Embryonic facial prominence (tissue), 1 donor: ENCODE data around the gene ZNF438.

Experiments
- DNase-seq: peaks from one replicate; pipeline ENCODE4 v3.0.0-alpha.2; 2016; ENCODE audit errors: extremely low spot score

The ZNF438 gene

DNA sequence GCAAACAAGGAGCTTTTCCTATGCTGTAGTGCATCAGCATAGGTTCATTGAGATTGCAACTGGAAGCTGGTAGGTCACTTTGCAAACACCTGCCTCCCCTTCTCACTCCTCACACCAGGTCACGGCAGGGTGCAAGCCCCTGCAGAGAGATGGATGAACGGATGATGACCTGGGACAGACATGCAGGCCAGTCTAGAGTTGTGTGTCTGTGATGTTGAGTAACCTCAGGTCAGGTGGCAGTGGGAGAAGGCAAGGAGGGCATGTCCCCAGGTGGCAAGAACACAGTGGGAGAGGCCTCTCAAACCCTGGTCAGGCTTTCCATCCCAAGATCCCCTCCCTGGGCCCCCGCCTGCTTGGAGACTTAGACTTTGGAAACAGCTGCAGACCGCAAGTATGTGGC lies 205.0 kb downstream of the ZNF438 start:
- no peak for DNase-seq

DNA sequence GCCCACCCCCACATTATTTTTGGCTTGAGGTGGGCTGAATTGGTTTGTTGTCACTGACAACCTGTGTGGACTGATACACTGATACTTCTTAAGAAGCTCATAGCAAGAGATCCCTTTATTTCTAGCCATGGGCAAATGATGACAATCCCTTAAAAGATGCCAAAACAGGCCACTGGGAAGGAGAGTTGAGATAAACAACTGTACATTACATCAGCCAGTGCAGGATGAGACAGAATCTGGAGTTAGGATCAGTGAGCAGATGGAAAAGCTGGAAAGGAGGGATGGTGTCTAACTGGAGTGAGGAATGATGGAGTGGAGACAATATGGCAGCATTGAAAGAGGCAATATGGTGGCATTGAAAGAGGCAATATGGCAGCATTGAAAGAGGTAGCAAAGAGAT lies 206.2 kb downstream of the ZNF438 start:
- no peak for DNase-seq

DNA sequence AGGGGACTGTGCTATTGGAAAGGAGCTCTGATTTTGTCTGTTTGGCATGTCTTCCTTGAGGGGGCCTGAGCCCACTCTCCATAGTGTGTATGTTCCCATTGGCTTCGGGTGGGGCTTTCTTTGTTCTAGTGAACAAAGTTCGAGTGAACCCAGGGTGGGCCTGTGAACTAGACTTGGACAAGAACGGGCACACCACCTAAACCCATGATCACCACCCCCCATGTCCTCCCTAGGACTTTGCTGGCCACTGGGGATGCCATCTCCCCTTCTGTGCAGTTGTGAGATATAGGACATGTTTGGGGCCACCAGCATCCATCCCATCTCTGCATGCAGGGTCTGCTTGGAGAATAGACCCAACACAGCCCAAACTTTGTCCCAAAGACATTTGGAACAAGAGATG lies 206.6 kb downstream of the ZNF438 start:
- no peak for DNase-seq

DNA sequence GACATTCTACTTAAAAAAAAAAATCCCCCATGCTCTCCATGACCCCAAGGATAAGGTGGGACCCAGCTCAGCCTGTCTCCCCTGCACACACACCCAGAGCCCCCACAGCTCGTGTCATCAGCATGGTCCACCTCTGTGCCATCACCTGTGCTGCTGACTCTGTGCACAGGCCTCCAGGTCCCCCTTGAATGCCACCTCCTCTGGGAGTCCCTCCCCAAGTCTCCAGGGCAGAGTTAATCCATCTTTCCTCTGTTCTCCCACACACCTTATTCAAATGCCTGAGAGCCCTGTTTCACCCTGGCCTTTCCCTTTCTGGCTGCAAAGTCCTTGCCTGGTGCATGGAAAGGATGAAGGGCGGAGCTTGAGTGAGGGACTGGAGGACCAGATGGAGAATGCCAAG lies 208.0 kb downstream of the ZNF438 start:
- no peak for DNase-seq

DNA sequence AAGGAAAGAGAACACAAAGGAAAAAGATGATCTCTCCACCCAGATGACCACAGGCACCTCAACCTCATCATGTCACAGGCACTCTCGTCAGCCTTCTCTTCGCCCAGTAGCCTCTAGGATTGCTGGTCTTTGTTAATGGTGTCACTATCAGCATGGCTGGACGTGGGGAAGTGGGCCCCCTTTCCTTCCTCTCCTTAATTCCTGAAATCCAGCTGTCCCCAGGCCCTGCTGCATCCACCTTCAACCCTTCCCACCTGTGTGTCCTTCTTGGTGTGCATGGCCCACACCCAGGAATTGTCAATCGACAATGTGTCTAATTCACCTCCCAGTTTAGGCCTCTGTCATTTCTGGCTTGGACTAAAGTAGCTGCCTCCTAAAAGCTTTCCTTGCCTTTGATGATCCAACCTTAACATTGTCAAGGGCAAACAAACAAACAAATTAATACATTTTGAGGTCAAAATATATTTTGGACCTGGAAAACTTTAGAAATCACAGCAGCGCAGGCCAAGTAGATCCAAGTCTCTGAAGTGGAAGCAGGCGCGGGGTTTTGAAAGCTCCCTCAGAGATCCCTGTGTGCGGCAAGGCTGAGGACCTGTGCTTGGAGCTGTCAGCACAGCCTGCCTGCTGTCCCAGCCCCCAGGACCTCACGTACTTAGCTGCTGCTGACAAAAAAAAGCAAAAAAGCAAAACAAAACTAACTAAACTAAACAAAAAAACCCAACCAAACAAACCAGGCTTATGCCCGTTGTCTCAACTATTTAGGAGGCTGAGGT lies 208.8 kb downstream of the ZNF438 start:
- DNase-seq: no peak

DNA sequence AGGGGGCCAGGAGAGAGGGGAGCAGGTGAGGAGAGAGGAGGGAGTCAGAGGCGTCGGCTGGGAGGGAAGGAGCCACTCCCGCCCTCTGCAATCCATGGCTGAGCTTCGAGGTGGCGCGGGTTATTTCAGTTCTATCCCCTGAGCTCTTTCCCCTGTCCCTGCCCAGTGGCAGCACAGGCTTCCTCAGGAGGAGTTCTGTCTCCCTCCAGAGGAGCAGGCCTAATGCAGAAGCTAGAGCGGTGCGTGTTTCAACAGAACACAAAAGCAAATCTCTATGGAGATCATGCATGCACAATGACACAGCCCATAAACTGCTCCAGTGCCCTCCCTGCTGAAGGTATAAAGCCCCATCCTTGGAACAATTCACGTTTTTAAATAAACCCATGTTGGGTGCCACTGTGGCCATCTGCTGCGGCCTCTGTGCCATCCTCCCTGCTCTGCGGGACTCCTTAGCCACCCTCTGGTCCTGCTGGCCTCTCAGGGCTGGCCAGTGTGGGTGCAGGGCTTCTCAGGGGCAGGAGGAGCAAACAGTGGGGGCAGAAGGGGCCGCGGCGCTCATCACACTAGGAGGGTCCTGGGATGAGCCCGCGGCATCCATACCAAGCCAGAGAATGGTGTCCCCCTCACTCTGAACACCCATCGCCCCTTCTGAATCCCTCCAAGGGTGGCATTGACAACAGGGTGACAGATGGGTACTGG lies 209.5 kb downstream of the ZNF438 start:
- DNase-seq: no peak

DNA sequence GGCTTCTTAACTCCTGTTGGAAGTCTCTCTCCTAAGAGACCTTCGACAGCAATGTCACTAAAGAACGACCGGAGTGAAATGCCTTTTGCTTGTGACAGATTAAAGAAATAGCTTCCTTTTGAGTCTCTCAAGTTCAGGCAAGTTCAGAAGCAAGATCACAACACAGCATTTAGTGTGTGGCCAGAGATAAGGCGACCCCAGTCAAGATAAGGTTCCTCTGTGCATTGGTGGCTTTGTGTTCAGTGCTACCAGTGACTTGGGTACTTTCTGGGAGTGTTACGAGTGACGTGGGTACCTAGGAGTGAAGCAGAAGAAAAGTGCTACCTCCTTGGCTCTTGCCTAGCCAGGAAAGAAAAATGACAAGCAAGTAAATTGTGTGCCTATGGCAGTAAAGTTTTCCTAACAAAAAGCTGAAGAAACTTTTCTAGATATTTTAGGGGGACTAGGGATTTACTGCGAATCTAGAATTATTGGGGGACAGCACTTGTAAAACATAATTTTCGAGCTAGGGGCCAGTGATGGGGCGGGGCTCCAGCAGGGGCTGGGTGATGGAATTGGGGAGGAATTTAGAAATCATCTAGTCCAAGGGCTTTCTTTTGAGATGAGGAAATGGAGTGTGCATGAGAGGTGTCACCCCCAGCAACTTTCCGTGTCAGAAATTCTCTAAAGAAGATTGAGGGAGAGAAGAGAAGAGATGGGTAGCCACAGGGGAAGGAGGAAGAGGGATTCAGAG lies 210.2 kb downstream of the ZNF438 start:
- no peak for DNase-seq

DNA sequence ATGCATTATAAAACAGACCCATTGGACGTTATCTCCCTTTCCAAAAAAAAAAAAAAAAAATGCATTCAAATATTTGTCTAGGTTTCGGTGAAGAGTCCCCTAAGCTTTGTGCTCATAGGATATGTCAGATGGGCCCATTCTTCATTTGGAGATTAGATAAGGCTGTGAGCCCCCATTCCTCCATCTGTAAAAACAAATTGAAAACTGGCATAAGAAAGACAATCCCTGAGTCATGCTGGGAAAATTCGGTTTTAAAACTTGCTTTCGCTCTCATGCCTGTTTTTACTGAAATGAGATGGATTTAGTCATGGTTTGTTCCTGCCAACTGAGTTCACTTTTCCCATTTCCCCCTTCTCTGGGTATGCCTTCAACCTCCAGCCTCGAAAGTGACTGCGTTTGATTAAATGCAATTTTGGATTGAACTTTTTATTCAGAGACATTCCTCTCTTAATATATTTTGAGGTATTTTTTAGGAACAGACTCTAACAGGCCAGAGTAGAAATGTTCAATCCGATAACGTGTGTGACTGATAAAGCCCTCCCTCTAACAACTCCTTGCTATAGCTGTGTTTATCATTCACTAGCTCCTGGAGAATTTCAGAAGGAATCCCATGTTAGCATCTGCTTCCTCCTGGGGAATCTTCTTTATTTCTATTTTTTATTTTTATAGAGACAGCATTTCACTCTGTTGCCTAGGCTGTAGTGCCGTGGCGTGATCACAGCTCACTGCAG lies 211.2 kb downstream of the ZNF438 start:
- DNase-seq: peak; percentile 59

DNA sequence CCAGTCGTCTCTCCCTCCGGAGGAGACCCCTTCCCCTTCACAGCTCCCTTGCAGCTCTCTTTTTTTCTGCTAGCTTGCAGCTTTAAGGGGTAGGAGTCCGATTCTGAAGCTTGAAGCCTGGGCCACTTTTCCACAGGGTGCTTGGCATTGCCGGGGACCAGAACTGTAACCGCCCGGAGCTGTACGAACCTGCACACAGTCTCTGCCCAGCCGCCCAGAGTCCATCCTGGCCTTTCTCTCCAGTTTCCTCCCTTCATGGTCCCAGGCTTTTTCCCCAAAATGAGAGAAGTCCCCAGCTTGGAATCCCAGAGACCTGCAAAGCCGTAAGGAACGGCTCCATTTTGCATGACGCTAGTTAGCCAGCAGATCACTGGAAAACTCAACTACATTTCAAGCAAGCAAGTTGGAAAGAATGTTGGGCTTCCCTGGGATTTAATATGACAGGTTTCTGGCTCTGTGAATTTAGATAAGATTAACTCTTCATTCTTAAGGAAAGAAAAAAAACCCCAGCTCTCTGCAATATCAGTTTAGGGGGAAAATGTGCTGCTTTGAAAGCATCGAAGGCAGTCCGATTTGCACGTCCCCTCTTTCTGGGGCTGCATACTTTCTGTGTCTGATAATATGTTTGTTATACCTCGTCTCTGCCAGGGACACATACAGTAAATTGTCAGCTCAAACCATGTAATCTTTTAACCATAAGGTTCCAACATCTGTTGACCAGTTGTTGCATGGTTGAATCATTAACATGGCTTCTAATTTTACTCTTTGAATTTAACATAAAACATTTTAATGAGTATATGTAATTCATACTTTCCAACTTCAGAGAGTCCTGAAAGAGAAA lies 212.1 kb downstream of the ZNF438 start:
- DNase-seq: no peak

DNA sequence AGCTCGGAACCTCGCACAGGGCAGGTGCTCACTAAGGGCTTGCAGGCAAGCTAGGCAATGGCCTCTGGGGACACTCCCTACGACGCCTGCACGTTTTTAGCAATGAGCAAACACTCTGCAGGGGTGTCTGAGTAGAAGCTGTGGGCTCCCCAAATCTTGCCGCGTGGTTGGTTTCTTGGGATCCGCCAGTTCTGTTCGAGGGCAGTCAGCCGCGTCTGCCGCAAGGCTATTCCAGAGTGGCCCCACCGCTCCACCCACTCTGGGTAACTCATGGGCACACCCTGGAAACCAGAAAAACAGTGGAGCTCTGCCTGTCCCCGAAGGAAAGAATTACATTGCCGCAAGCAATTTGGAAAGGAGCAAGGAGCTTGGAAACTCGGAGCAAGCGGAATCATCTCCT lies 212.8 kb downstream of the ZNF438 start:
- no peak for DNase-seq

DNA sequence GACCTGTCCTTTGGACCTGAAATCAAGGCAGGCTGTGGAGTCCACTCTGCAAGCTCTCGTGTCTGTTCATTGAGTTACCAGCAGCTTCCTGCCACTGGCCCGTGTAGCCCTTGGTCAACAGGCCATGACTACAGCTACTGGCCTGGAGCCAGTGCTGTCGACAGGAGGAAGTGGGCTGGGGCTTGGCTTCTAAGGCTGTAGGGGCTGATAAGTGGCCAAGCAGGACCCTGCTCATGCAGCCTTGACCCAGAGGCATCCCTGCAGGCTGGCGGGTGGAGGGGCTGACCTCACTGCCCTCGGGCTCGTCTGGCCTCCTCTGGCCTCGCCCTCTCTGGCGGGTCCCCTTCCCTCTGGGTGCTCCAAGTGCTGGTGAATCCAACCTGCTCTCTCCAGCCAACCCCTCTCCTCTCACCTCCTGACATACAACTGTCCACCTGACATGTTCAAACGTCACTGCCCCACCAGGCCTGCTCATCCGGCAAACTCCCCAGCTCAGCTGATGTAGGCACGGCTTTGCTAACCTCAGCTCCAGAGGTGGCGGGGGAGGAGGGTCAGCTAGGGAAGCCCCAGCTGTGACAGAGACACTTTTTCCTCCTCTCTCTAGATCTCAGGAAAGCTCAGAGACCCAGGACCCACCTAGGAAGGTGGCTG lies 213.5 kb downstream of the ZNF438 start:
- no peak for DNase-seq

DNA sequence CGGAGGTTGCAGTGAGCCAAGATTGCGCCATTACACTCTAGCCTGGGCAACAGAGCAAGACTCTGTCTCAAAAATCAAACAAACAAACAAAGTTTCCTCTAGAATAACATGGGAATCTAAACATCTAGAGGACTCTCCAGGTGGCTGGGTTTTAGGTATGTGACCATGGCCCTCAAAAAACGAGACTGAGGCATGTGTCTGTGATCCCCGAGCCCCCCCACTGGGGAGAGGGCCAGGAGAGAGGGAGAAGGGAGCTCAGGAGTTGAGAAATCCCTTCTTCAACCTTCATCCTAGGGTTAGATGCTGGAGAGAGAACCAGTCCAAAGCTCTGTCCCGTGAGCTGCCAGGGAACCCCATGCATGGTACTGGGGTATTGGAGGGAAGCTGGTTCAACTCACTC lies 214.1 kb downstream of the ZNF438 start:
- no peak for DNase-seq

DNA sequence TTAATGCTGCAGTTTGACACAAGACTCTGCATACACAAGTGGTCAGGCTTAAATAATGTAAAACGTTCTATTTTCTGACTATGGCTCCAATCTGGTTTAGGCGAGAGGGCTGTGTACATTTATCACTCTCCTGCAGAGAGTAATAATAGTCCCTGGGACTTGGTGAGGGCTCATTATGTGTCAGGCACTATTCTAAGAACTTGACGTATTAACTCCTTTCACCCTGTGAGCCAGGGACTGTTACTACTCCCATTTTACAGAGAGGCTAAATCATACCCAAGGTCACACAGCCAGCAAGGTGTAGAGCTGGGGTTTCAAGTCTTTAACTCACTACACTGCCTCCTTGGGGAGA lies 214.9 kb downstream of the ZNF438 start:
- DNase-seq: no peak

DNA sequence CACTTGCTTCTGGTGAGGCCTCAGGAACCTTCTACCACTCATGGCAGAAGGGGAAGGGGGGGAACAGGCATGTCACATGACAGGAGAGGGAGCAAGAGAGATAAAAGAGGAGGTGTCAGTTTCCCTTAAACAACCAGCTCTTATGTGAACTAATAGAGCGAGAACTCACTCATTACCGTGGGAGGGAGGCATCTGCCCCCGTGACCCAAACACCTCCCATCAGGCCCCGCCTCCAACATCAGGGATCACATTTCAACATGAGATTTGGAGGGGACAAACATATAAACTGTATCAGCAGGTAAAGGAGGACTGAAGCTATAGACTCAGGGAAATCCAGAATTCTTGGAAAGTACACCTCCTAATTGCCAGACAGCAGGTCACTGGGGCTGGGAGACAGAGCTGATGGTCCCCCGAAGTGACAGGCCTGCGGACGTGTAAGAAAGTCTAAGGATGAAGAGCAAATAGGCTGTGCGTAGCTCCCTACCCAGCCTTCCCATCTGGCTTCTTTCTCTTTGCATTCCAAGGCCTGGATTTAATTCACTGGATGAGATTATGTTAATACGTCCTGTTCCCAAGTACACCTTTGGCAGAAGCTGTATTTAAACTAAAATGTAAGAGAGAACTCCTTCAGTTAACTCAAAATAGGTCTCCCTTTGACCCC lies 215.4 kb downstream of the ZNF438 start:
- no peak for DNase-seq

DNA sequence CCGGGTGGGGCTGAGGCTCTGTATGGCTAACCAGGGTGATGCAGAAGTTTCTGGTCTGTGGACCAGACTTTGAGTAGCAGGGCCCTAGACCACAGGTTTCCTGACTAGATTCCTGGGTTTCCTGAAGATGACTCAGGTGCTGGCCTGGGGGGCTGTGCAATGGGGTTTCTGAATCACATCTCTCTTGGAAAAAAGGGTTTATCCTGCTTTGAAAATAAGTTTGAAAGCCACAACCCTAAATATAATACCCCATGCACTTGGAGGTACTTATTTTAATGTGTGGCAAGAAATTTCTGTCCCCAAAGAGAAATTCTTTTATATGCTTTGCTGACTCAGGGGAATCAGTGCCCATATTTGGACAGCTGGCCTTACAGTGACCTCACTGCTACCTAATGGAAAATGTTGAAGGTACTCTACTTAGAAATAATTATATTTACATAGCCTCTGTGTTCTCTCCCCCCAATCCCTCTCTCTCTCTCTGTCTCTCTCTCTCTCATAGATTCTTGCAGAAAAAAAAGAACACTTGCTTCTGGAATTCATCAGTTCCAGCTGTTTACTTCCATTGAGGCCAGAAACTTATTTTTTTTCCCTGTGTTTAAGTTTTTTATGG lies 217.7 kb downstream of the ZNF438 start:
- peak; percentile 72 for DNase-seq

DNA sequence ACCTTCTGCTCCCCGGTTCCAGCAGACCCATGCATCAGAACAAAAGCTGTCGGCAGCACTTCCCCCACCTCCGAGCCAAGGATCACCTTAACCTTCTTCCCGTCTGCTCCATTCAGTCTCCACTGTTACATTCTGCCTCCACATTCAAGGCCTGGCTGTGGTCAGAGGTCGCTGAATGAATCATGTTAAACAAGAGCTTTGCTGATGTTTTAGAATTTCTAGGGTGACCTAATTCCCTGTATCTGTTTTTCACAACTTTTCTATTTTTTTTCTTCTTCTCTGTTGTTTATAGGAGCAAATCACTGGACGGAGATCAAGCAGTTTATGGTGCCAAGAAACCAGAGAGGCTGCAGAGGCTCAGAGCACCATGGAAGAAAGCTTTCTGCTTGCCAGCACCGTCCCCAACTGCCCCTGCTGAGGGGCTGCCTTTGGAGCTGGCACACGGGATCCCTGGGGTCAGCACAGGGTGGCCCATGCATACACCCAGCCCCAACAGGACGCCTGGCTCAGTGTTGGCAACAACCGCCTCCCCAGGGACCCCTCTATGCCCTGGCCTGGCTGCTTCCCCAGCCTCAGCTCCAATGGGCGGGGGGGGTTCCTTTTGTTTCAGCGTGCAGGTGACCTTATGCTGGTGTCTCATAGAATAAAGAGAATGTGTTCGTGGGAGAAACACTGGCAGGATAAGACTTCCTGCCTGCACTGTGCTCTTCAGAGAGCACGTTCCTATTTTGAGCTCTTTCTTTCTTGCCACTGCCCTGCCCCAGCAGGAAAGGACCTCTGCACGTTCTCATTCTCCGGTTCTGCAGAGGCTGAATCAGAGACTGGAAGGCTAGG lies 219.4 kb downstream of the ZNF438 start:
- DNase-seq: no peak

DNA sequence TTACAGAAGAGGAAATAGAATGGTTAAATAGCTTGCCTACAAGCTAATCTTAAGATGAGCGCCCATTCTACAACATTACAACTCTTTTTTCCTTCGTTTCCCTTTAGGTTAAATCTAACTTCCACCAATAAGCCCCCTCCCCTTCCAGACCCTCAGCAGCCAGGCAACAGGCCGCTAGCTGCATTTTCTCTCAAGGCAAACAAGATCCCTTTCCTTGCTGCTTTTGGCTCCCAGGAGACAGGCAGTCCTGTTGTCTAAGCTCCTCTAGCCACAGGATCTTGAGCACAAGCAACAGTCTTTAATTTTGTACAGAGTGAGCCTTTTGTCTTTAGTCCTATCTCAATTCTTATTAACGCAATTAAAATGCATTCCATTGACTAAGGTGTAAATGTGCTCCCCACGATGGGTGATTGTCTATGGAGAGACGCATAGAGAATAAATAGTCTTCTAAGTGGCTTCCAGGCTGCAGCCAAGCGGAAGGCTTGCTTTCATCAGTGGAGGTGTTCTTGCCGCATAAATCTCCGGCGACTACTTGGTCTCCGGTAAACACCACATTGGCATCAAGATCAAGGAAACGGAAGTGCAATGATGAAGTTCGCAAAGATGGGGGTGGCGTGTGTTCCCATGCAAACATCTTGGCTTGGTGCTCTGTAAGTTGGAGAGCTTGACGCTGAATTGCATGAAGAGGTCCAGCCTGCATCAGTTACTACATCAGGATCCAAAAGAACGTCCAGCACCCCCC lies 220.2 kb downstream of the ZNF438 start:
- DNase-seq: no peak

DNA sequence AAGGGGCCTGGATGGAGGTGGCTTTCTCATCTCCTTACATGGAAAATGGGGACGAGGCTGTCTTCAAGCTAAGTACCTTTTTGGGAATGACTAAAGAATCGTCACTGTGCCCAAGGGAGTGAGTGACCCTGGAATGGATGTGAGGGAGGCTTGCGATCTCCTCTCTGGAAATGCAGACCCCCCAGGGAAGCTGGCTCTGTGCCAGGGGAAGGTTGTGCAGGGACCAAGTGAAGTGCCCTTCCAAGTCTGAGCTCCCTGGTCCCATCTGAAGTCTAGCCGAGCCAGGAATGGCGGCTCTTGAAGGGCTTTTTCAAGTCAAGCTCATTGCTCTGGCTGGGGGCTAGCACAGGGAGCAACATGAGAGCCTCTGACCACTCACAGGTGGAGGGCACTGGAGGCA lies 221.2 kb downstream of the ZNF438 start:
- no peak for DNase-seq
